Measurements from ENCODE around the gene SPNS3.

SPNS3 gene

GRCh38 chr17:4463818-4464476, 30.2 kb downstream of the SPNS3 start:
- no peak overlapping the region for H3K4me3 ChIP-seq (ENCODE audit: control insufficient read depth, low read depth, low read length)
- no peak for TF ChIP-seq CTCF (IDR thresholded peaks at IDR 0.05; ENCODE audit: control insufficient read depth, insufficient read depth, low read depth, low read length, missing control alignments)
- no peak for DNase-seq (ENCODE audit: low read depth)

GRCh38 chr17:4465786-4466185, 32.0 kb downstream of the SPNS3 start:
- DNase-seq (ENCODE audit: low read depth), result no peak
- no peak overlapping the region for H3K4me3 ChIP-seq (ENCODE audit: control insufficient read depth, low read depth, low read length)
- TF ChIP-seq CTCF (IDR thresholded peaks at IDR 0.05; ENCODE audit: control insufficient read depth, insufficient read depth, low read depth, low read length, missing control alignments), result no peak

- H3K4me3 ChIP-seq (ENCODE audit: control insufficient read depth, low read depth, low read length), result no peak overlapping the region
- DNase-seq (ENCODE audit: low read depth), result no peak
- TF ChIP-seq CTCF (IDR thresholded peaks at IDR 0.05; ENCODE audit: control insufficient read depth, insufficient read depth, low read depth, low read length, missing control alignments), result no peak
Measured at GRCh38 chr17:4467287-4467686, 33.5 kb downstream of the SPNS3 start.

- no peak overlapping the region for H3K4me3 ChIP-seq (ENCODE audit: control insufficient read depth, low read depth, low read length)
- no peak for DNase-seq (ENCODE audit: low read depth)
- TF ChIP-seq CTCF (IDR thresholded peaks at IDR 0.05; ENCODE audit: control insufficient read depth, insufficient read depth, low read depth, low read length, missing control alignments), result no peak
Measured at GRCh38 chr17:4469552-4469951, 35.8 kb downstream of the SPNS3 start.

GRCh38 chr17:4472286-4472685, 38.5 kb downstream of the SPNS3 start:
- DNase-seq (ENCODE audit: low read depth), result no peak
- no peak for TF ChIP-seq CTCF (IDR thresholded peaks at IDR 0.05; ENCODE audit: control insufficient read depth, insufficient read depth, low read depth, low read length, missing control alignments)
- no peak overlapping the region for H3K4me3 ChIP-seq (ENCODE audit: control insufficient read depth, low read depth, low read length)

GRCh38 chr17:4474093-4474492, 40.4 kb downstream of the SPNS3 start:
- DNase-seq (ENCODE audit: low read depth), result no peak
- H3K4me3 ChIP-seq (ENCODE audit: control insufficient read depth, low read depth, low read length), result no peak overlapping the region
- no peak for TF ChIP-seq CTCF (IDR thresholded peaks at IDR 0.05; ENCODE audit: control insufficient read depth, insufficient read depth, low read depth, low read length, missing control alignments)
